ENCODE data around the gene EEF2K.

EEF2K gene

DNA sequence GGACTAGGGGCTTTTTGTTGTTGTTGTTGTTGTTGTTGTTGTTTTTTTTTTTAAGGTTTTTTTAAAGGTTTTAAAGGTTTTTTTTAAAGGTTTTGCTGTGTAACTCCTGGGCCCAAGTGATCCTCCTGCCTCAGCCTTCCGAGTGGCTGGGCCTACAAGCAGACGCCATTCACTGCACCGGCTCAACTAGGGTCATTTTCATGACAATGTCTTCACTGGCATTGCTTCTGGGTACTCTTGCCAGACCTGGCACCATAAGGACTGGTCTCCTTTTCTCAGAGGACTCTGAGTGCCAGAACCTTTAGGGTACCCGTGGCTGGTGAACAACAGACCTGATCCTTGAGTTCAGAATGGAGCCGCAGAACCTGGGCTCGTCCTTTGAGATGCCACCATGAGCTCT lies 111.5 kb downstream of the EEF2K start:
- no peak for TF ChIP-seq SIN3A (IDR thresholded peaks at IDR 0.05; ENCODE audit: borderline replicate concordance, insufficient read depth, low read length)
- TF ChIP-seq POLR2AphosphoS5 (IDR thresholded peaks at IDR 0.05; ENCODE audit: low read depth, low read length): no peak
- TF ChIP-seq, protein P1, sequence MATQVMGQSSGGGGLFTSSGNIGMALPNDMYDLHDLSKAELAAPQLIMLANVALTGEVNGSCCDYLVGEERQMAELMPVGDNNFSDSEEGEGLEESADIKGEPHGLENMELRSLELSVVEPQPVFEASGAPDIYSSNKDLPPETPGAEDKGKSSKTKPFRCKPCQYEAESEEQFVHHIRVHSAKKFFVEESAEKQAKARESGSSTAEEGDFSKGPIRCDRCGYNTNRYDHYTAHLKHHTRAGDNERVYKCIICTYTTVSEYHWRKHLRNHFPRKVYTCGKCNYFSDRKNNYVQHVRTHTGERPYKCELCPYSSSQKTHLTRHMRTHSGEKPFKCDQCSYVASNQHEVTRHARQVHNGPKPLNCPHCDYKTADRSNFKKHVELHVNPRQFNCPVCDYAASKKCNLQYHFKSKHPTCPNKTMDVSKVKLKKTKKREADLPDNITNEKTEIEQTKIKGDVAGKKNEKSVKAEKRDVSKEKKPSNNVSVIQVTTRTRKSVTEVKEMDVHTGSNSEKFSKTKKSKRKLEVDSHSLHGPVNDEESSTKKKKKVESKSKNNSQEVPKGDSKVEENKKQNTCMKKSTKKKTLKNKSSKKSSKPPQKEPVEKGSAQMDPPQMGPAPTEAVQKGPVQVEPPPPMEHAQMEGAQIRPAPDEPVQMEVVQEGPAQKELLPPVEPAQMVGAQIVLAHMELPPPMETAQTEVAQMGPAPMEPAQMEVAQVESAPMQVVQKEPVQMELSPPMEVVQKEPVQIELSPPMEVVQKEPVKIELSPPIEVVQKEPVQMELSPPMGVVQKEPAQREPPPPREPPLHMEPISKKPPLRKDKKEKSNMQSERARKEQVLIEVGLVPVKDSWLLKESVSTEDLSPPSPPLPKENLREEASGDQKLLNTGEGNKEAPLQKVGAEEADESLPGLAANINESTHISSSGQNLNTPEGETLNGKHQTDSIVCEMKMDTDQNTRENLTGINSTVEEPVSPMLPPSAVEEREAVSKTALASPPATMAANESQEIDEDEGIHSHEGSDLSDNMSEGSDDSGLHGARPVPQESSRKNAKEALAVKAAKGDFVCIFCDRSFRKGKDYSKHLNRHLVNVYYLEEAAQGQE (IDR thresholded peaks at IDR 0.05; ENCODE audit: insufficient read depth in 1 of 2, low read depth in 2 of 2, low read length in 2 of 2): no peak
- TF ChIP-seq FOXP2 (optimal IDR thresholded peaks at IDR 0.05; ENCODE audit: borderline replicate concordance, extremely low read depth, extremely low read length, insufficient read depth): no peak
- TF ChIP-seq TAF1 (IDR thresholded peaks at IDR 0.05; ENCODE audit: borderline replicate concordance, insufficient read depth, low read length): no peak

DNA sequence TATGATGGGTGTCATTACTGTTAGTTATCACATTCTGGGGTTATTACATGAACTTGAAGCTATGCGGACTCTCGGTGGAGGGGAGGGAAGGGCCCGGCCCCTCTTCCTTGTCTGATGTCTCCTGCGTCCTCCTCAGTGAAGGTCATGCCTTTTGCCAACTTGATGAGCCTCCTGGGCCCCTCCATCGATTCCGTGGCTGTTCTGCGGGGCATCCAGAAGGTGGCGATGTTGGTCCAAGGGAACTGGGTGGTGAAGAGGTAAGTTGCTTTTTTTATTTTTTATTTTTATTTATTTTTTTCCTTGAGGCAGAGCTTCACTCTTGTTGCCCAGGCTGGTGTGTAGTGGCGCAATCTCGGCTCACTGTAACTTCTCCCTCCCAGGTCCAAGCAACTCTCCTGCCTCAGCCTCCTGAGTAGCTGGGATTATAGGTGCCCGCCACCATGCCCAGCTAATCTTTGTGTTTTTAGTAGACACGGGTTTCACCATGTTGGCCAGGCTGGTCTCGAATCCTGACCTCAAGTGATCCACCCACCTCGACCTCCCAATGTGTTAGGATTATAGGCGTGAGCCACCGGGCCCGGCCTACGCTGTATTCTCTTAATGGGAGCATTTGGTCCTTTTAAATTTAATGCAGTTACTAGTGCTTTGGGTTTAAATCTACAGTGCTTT lies 112.7 kb downstream of the EEF2K start:
- TF ChIP-seq, protein P1 (IDR thresholded peaks at IDR 0.05; ENCODE audit: insufficient read depth in 1 of 2, low read depth in 2 of 2, low read length in 2 of 2): no peak
- no peak for TF ChIP-seq FOXP2 (optimal IDR thresholded peaks at IDR 0.05; ENCODE audit: borderline replicate concordance, extremely low read depth, extremely low read length, insufficient read depth)
- no peak for TF ChIP-seq POLR2AphosphoS5 (IDR thresholded peaks at IDR 0.05; ENCODE audit: low read depth, low read length)
- no peak for TF ChIP-seq TAF1 (IDR thresholded peaks at IDR 0.05; ENCODE audit: borderline replicate concordance, insufficient read depth, low read length)
- TF ChIP-seq SIN3A (IDR thresholded peaks at IDR 0.05; ENCODE audit: borderline replicate concordance, insufficient read depth, low read length): no peak

DNA sequence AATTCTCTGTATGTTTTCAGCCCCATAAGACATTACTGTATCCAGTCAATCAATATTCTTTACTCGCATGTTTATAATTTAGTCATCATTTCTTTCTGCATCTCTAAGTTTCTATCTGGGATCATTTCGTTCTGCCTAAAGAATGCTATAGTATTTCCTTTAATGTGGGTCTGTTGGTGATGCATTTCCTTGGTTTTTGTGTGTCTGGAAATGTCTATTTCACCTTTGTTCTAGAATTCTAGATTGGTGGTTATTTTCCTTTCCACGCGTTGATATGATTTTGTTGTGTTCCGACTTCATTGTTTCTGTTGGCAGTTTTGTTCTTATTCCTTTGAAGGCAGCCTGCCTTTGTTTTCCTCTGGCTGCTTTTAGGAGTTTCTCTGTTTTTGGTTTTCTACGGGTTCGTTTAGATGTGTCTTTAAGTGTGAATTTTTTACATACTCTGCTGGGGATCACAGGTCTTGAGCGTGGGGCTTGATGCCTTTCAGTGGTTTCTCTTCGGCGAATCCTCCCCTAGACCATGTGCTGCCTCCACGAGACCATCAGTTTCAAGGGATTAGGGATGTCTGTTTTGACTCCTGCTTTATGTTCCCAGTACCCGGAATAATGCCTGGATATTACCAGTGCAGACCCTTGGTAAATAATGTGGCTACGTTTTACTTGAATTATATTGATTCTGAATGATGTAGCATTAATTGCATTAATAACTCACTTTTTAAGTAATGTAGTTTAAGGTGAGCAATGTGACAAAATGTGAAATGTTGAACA lies 114.7 kb downstream of the EEF2K start:
- TF ChIP-seq TAF1 (IDR thresholded peaks at IDR 0.05; ENCODE audit: borderline replicate concordance, insufficient read depth, low read length): no peak
- TF ChIP-seq SIN3A (IDR thresholded peaks at IDR 0.05; ENCODE audit: borderline replicate concordance, insufficient read depth, low read length): no peak
- TF ChIP-seq POLR2AphosphoS5 (IDR thresholded peaks at IDR 0.05; ENCODE audit: low read depth, low read length): no peak
- no peak for TF ChIP-seq FOXP2 (optimal IDR thresholded peaks at IDR 0.05; ENCODE audit: borderline replicate concordance, extremely low read depth, extremely low read length, insufficient read depth)
- TF ChIP-seq, protein P1 (IDR thresholded peaks at IDR 0.05; ENCODE audit: insufficient read depth in 1 of 2, low read depth in 2 of 2, low read length in 2 of 2): no peak

DNA sequence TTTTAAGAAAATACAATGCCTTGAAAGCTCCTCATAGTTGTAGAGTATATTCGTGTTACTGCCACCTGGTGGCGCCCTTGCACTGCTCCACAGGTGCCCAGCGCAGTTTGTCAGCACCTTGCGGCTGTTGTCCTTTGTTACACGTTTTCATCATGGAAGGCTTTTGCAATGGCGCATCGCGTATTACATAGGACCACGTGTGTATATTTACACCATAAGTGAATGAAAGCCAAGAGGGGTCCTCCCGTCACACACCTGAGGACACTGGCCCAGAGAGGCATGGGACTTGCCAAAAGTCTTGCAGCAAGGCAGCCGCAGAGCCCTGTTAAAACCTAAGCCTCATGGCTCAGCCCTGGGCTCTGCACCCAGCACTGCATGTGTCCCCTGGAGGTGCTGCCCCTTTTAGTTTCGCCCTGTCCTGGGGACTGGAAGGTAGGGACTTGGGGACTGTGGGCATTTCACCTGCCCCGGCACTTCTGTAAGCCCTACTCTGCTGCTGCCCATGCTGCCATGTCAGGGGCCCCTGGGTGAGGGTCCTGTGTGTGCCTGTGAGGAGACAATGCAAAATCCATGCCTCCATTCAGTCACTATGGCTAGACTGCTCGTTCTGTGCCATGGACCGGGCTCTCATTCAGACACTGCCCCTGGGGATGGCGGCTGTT lies 115.4 kb downstream of the EEF2K start:
- TF ChIP-seq, protein P1 (IDR thresholded peaks at IDR 0.05; ENCODE audit: insufficient read depth in 1 of 2, low read depth in 2 of 2, low read length in 2 of 2): no peak
- no peak for TF ChIP-seq SIN3A (IDR thresholded peaks at IDR 0.05; ENCODE audit: borderline replicate concordance, insufficient read depth, low read length)
- TF ChIP-seq TAF1 (IDR thresholded peaks at IDR 0.05; ENCODE audit: borderline replicate concordance, insufficient read depth, low read length): no peak
- no peak for TF ChIP-seq POLR2AphosphoS5 (IDR thresholded peaks at IDR 0.05; ENCODE audit: low read depth, low read length)
- no peak for TF ChIP-seq FOXP2 (optimal IDR thresholded peaks at IDR 0.05; ENCODE audit: borderline replicate concordance, extremely low read depth, extremely low read length, insufficient read depth)
